Measurements from ENCODE around the gene NEGR1.

The NEGR1 gene

GRCh38 chr1:71649608-71650007 is 632.7 kb downstream of the NEGR1 start:
- DNase-seq (ENCODE audit: extremely low read depth in 1 of 2, low read depth in 1 of 2): no peak

- DNase-seq (ENCODE audit: extremely low read depth in 1 of 2, low read depth in 1 of 2): no peak
Measured at GRCh38 chr1:71647513-71648300, 634.6 kb downstream of the NEGR1 start.

GRCh38 chr1:71645015-71645414 is 637.3 kb downstream of the NEGR1 start:
- no peak for DNase-seq (ENCODE audit: extremely low read depth in 1 of 2, low read depth in 1 of 2)

- DNase-seq (ENCODE audit: extremely low read depth in 1 of 2, low read depth in 1 of 2): no peak
Measured at GRCh38 chr1:71641903-71642302, 640.4 kb downstream of the NEGR1 start.

GRCh38 chr1:71640998-71641397 is 641.3 kb downstream of the NEGR1 start:
- DNase-seq (ENCODE audit: extremely low read depth in 1 of 2, low read depth in 1 of 2): no peak

GRCh38 chr1:71640116-71640515 is 642.2 kb downstream of the NEGR1 start:
- DNase-seq (ENCODE audit: extremely low read depth in 1 of 2, low read depth in 1 of 2): no peak

GRCh38 chr1:71638081-71638766 is 644.1 kb downstream of the NEGR1 start:
- DNase-seq (ENCODE audit: extremely low read depth in 1 of 2, low read depth in 1 of 2): no peak

- no peak for DNase-seq (ENCODE audit: extremely low read depth in 1 of 2, low read depth in 1 of 2)
Measured at GRCh38 chr1:71635568-71635967, 646.8 kb downstream of the NEGR1 start.

- no peak for DNase-seq (ENCODE audit: extremely low read depth in 1 of 2, low read depth in 1 of 2)
Measured at GRCh38 chr1:71634159-71634558, 648.2 kb downstream of the NEGR1 start.

GRCh38 chr1:71630073-71630472 is 652.3 kb downstream of the NEGR1 start:
- no peak for DNase-seq (ENCODE audit: extremely low read depth in 1 of 2, low read depth in 1 of 2)

- DNase-seq (ENCODE audit: extremely low read depth in 1 of 2, low read depth in 1 of 2): no peak
Measured at GRCh38 chr1:71625004-71625403, 657.3 kb downstream of the NEGR1 start.

- DNase-seq (ENCODE audit: extremely low read depth in 1 of 2, low read depth in 1 of 2): no peak
Measured at GRCh38 chr1:71623888-71624287, 658.5 kb downstream of the NEGR1 start.

- DNase-seq (ENCODE audit: extremely low read depth in 1 of 2, low read depth in 1 of 2): no peak
Measured at GRCh38 chr1:71621785-71622184, 660.6 kb downstream of the NEGR1 start.

- DNase-seq (ENCODE audit: extremely low read depth in 1 of 2, low read depth in 1 of 2): no peak
Measured at GRCh38 chr1:71618766-71619530, 663.4 kb downstream of the NEGR1 start.

GRCh38 chr1:71618191-71618590 is 664.1 kb downstream of the NEGR1 start:
- no peak for DNase-seq (ENCODE audit: extremely low read depth in 1 of 2, low read depth in 1 of 2)

GRCh38 chr1:71610476-71610875 is 671.9 kb downstream of the NEGR1 start:
- no peak for DNase-seq (ENCODE audit: extremely low read depth in 1 of 2, low read depth in 1 of 2)

- DNase-seq (ENCODE audit: extremely low read depth in 1 of 2, low read depth in 1 of 2): no peak
Measured at GRCh38 chr1:71603044-71603776, 679.1 kb downstream of the NEGR1 start.

GRCh38 chr1:71600023-71600422 is 682.3 kb downstream of the NEGR1 start:
- DNase-seq (ENCODE audit: extremely low read depth in 1 of 2, low read depth in 1 of 2): no peak

GRCh38 chr1:71599306-71599705 is 683.0 kb downstream of the NEGR1 start:
- DNase-seq (ENCODE audit: extremely low read depth in 1 of 2, low read depth in 1 of 2): no peak

- no peak for DNase-seq (ENCODE audit: extremely low read depth in 1 of 2, low read depth in 1 of 2)
Measured at GRCh38 chr1:71593523-71593922, 688.8 kb downstream of the NEGR1 start.
